ENCODE results near the gene TBC1D14. TPM values are rescaled to one million over a fixed set of nuclear protein-coding genes. Genes with fewer than 3 reads are reported as not detected.
A peak's percentile ranks its signal among the peaks of the same experiment; 100 is the strongest.

Gene TBC1D14, protein sequence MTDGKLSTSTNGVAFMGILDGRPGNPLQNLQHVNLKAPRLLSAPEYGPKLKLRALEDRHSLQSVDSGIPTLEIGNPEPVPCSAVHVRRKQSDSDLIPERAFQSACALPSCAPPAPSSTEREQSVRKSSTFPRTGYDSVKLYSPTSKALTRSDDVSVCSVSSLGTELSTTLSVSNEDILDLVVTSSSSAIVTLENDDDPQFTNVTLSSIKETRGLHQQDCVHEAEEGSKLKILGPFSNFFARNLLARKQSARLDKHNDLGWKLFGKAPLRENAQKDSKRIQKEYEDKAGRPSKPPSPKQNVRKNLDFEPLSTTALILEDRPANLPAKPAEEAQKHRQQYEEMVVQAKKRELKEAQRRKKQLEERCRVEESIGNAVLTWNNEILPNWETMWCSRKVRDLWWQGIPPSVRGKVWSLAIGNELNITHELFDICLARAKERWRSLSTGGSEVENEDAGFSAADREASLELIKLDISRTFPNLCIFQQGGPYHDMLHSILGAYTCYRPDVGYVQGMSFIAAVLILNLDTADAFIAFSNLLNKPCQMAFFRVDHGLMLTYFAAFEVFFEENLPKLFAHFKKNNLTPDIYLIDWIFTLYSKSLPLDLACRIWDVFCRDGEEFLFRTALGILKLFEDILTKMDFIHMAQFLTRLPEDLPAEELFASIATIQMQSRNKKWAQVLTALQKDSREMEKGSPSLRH
- 24.7 TPM for polyA plus RNA-seq (2013, experiment 1 of 2)
- 23.1 TPM for polyA plus RNA-seq (2013, experiment 2 of 2)

DNA sequence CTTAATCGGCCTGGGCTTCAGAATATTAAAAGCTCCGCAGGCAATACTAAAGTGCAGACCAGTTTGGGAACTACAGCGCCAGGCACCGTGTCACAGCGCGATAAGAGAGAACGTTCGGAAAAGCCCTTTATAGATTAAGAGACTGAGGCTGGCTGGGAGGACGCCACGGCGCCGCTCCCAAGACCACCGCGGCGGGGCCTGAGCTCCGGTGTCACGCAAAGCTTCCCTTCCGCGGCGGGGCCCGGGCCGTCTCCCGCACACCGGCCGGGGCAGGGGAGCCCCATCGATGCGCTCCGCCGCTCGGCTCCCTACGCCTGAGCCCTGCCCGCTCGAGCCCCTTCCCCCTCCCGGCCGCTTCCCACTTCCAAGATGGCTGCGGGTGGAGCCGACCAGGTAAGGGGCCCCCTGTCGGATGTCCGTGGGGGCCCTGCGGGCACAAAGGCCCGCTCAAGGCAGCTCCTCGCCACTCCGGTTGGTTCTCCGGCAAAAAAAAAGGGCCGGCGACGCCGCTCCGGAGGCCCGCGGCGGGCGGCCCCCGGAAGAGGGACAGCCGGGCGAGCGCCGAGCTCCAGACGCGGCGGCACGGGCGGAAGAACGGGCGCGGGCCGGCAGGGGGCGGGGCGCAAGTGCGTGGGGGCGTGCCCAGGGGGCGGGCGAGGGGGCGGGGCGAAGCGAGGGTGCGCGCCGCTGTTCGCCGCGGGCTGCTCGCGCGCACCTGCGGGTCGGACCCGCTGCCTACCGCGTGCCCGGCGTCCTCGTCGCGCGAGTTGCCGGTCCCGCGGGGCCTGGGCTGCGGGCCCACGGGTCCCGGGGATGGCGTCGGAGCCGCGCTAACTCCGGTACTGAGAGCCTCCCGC, at the start of gene TBC1D14:
TSS of gene TBC1D14 (plus strand) at position 714 of the 857 bp plus-strand sequence. CDS start 13,564 bp downstream, outside the sequence.
- WGBS, 2 experiments (ENCODE audit: insufficient coverage in 2 of 2), result 0 to 1% methylated on average over 53 to 68 of the region's 108 CpGs

DNA sequence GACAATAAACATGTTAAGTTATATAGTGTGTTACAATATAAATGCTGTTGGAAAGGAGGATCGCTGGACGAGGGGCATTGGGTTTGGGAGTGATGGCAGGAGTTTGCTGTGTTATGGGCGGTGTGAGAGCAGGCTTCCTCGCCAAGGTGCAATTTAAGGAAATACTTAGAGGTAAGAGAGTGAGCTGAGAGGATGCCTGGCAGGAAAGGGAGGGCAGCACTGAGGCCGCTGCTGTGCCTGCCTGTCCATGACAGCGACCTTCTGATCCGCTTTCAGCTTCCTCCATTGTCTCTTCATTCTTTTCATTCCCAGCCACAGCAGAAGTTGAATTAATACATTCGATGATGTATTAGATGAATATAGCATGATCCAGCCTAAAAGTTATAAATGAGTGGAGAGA, 41.2 kb upstream of the TBC1D14 start:
- no peaks in the 10 kb centered on the region for H3K4me1 ChIP-seq (ENCODE audit: control insufficient read depth, insufficient read depth, low read length, poor library complexity, severe bottlenecking)
- 96 to 100% methylated on average over 4 to 6 of the region's 8 CpGs for WGBS, 2 experiments (ENCODE audit: insufficient coverage in 2 of 2)
- H3K9me3 ChIP-seq (ENCODE audit: control insufficient read depth, low read length), result no peaks in the 10 kb centered on the region
- H3K4me3 ChIP-seq (ENCODE audit: extremely low read depth, insufficient read depth, low read length, poor library complexity, severe bottlenecking), result no peak overlapping the region
- no peak overlapping the region for H3K27ac ChIP-seq (ENCODE audit: low read depth, low read length, severe bottlenecking)
- peaks cover 84% of the 10 kb centered on the region for H3K36me3 ChIP-seq (ENCODE audit: control insufficient read depth, insufficient read depth, low read length)

More for the DNA sequence above, at the start of gene TBC1D14:
- no peaks in the 10 kb centered on the region for H3K9me3 ChIP-seq (ENCODE audit: control insufficient read depth, low read length)
- peak within 1 kb of the TSS; percentile 96 for H3K27ac ChIP-seq (ENCODE audit: low read depth, low read length, severe bottlenecking)
- peak within 1 kb of the TSS; percentile 64 for H3K4me3 ChIP-seq (ENCODE audit: extremely low read depth, insufficient read depth, low read length, poor library complexity, severe bottlenecking)
- no peaks in the 10 kb centered on the region for H3K36me3 ChIP-seq (ENCODE audit: control insufficient read depth, insufficient read depth, low read length)
- peaks cover 10% of the 10 kb centered on the region for H3K4me1 ChIP-seq (ENCODE audit: control insufficient read depth, insufficient read depth, low read length, poor library complexity, severe bottlenecking)

DNA sequence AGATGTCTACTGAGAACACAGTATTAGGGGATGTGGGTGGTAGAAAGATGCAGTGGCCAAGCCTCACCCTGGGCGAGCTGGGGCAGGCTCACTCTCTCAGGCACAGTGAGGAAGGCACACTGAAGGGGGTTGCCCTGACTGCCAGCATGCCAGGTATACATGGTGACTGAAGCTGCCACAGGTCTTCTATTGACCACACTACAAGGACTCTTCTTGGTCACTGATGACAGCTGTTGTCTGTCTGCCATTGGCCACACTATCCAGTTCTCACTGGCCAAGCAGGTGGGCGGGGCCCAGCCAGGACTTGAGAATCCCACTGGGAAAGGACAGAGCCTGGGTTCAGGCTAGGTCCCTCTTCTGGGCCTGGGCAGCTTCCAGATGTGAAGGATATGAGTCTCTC, 39.7 kb upstream of the TBC1D14 start:
- 86 to 100% methylated on average over 1 of the region's 2 CpGs for WGBS, 2 experiments (ENCODE audit: insufficient coverage in 2 of 2)
- H3K27ac ChIP-seq (ENCODE audit: low read depth, low read length, severe bottlenecking), result no peak overlapping the region
- no peaks in the 10 kb centered on the region for H3K9me3 ChIP-seq (ENCODE audit: control insufficient read depth, low read length)
- H3K4me1 ChIP-seq (ENCODE audit: control insufficient read depth, insufficient read depth, low read length, poor library complexity, severe bottlenecking), result no peaks in the 10 kb centered on the region
- H3K36me3 ChIP-seq (ENCODE audit: control insufficient read depth, insufficient read depth, low read length), result peaks cover 81% of the 10 kb centered on the region
- H3K4me3 ChIP-seq (ENCODE audit: extremely low read depth, insufficient read depth, low read length, poor library complexity, severe bottlenecking), result no peak overlapping the region

DNA sequence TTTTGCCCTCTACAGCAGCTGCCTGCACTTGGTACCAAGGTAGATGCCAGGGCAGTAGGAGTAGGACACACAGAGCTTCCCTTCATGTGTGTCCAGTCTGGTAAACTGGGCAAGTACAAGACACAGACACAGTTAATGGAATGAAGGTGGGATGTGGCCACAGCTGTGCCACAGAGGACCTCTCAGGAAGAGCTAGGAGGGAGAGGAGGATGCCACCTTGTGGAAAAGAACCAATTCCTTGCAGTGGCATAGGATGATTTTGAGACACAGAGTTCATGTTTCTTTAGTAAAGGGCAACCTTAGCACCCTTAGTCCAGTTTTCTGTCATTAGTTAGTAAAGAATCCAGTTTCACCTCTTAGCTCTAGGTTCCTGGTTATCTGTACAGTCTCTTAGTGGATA, 36.3 kb upstream of the TBC1D14 start:
- Histone ChIP-seq H3K4me1 (ENCODE audit: control insufficient read depth, insufficient read depth, low read length, poor library complexity, severe bottlenecking) (no peaks in the 10 kb centered on the region), H3K4me3 (ENCODE audit: extremely low read depth, insufficient read depth, low read length, poor library complexity, severe bottlenecking) (no peak overlapping the region), H3K9me3 (ENCODE audit: control insufficient read depth, low read length) (no peaks in the 10 kb centered on the region), H3K36me3 (ENCODE audit: control insufficient read depth, insufficient read depth, low read length) (peaks cover 80% of the 10 kb centered on the region), H3K27ac (ENCODE audit: low read depth, low read length, severe bottlenecking) (no peak overlapping the region)

DNA sequence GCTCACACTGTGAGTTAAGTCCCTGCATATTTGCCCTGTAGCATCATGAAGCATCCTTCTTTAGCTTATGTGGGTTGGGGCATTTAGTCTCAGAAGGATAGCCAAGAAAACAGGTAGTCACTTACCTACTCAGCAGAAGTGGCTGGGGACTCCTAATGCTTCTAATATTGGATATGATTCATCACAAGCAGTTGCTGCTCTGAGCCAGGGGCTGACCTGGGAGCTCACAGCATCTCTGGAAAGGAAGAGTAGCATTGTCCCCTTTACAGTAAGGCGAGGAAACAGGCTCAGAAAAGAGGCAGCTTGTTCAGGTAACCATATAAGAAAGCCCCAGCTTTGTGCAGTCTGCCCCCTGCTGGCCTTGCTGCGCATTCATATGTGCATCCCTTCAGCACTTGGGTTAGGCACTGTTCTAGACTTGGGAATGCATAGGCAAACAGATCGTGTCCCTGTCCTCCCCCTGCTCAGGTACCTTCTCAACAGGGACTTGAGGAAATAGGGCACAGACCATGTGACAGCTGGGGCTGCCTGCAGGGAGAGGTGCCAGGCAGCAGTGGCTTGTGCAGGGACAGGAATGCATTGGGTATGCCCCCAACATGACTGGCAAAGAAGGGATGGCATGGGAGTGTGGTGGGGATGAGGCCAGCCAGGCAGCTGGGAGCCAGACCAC, 35.7 kb upstream of the TBC1D14 start:
- Histone ChIP-seq H3K36me3 (ENCODE audit: control insufficient read depth, insufficient read depth, low read length) (peaks cover 81% of the 10 kb centered on the region), H3K4me3 (ENCODE audit: extremely low read depth, insufficient read depth, low read length, poor library complexity, severe bottlenecking) (no peak overlapping the region), H3K4me1 (ENCODE audit: control insufficient read depth, insufficient read depth, low read length, poor library complexity, severe bottlenecking) (no peaks in the 10 kb centered on the region), H3K27ac (ENCODE audit: low read depth, low read length, severe bottlenecking) (no peak overlapping the region), H3K9me3 (ENCODE audit: control insufficient read depth, low read length) (no peaks in the 10 kb centered on the region)
- 75 to 79% methylated on average over 3 of the region's 3 CpGs for WGBS, 2 experiments (ENCODE audit: insufficient coverage in 2 of 2)

DNA sequence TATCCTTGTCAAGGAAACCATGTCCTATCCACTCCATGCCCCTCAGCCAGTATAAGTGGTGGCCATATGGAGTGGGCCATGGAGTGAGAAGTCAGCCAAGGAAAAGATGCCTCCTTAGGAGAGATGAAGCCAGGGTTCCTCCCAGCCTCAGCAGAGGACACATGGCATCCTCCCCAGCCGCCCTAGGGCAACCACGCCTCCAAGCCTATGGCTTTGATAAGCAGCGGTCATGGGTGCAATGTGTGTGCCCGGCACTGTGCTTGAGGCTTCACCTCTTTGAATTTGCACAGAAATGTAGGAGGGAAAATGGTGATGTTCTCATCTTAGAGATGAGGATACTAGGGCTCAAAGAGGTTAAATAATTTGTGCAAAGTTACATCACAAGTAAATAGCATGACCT, 34.6 kb upstream of the TBC1D14 start:
- no peak overlapping the region for H3K4me3 ChIP-seq (ENCODE audit: extremely low read depth, insufficient read depth, low read length, poor library complexity, severe bottlenecking)
- H3K4me1 ChIP-seq (ENCODE audit: control insufficient read depth, insufficient read depth, low read length, poor library complexity, severe bottlenecking), result no peaks in the 10 kb centered on the region
- H3K36me3 ChIP-seq (ENCODE audit: control insufficient read depth, insufficient read depth, low read length), result peaks cover 82% of the 10 kb centered on the region
- no peaks in the 10 kb centered on the region for H3K9me3 ChIP-seq (ENCODE audit: control insufficient read depth, low read length)
- H3K27ac ChIP-seq (ENCODE audit: low read depth, low read length, severe bottlenecking), result no peak overlapping the region
- WGBS, 2 experiments (ENCODE audit: insufficient coverage in 2 of 2), result 90 to 94% methylated on average over 4 of the region's 4 CpGs

DNA sequence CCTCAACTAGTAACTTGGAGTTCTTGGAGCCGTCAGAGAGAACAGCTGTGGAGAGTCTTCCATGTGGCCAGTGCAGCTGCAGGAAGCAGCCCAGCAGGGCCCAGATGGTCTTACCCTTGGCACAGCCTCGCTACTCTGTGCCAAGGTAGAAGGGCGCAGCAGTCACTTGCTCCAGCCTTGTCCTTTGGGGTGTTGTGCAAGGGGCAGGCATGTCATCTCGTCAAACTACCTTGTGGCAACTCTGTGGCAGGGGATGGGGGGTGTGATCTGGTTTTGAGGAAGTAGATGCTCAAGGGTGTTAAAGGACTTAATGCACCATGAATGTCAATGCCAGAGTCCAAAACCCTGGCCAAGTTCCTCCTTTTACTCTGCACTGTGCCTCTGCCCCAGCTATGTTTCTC, 34.2 kb upstream of the TBC1D14 start:
- Histone ChIP-seq H3K36me3 (ENCODE audit: control insufficient read depth, insufficient read depth, low read length) (peaks cover 83% of the 10 kb centered on the region), H3K4me3 (ENCODE audit: extremely low read depth, insufficient read depth, low read length, poor library complexity, severe bottlenecking) (no peak overlapping the region), H3K4me1 (ENCODE audit: control insufficient read depth, insufficient read depth, low read length, poor library complexity, severe bottlenecking) (no peaks in the 10 kb centered on the region), H3K27ac (ENCODE audit: low read depth, low read length, severe bottlenecking) (no peak overlapping the region), H3K9me3 (ENCODE audit: control insufficient read depth, low read length) (no peaks in the 10 kb centered on the region)
- WGBS, 2 experiments (ENCODE audit: insufficient coverage in 2 of 2), result 91 to 92% methylated on average over 4 of the region's 4 CpGs

DNA sequence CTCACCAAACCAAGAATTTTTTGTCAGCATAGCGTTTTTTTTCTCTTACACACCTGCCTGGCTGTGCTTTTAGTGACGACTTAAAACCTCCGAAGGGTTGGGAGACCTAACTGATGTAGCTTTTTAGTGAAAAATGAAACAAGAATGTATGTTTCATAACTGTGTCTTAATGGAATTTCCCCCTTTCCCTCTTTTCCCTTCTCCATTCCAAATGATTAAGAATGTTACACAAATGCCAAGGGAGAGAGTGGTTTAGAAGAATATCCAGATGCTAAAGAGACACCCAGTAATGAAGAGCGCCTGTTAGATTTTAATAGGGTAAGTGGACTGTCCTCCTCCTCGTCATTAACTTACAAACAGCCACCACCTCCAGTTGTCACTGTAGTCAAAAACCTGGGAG, 33.2 kb upstream of the TBC1D14 start:
- no peaks in the 10 kb centered on the region for H3K9me3 ChIP-seq (ENCODE audit: control insufficient read depth, low read length)
- no peak overlapping the region for H3K27ac ChIP-seq (ENCODE audit: low read depth, low read length, severe bottlenecking)
- H3K4me1 ChIP-seq (ENCODE audit: control insufficient read depth, insufficient read depth, low read length, poor library complexity, severe bottlenecking), result no peaks in the 10 kb centered on the region
- no CpG with 5 or more reads among the region's 5 CpGs for WGBS, 2 experiments (ENCODE audit: insufficient coverage in 2 of 2)
- H3K36me3 ChIP-seq (ENCODE audit: control insufficient read depth, insufficient read depth, low read length), result peaks cover 85% of the 10 kb centered on the region
- no peak overlapping the region for H3K4me3 ChIP-seq (ENCODE audit: extremely low read depth, insufficient read depth, low read length, poor library complexity, severe bottlenecking)

DNA sequence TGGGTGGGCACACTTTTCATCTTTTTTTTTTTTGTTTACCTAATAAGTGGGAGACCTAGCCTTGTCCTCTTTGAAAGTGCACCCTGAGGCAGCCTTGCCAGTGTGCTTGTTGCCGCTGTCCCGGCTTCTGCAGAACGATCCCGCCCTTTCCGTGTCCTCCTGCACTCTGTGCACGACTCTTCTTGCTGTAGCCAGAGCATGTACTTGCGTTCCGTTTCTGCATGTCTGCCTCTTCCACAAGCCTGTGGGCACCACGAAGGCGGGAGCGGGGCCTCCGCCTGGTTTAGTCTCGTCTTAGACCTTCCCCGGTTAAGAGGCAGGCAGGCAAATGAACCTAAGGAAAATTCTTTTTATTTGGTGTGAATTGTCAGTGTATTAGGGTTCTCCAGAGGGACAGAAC, 32.6 kb upstream of the TBC1D14 start:
- H3K9me3 ChIP-seq (ENCODE audit: control insufficient read depth, low read length), result no peaks in the 10 kb centered on the region
- H3K4me3 ChIP-seq (ENCODE audit: extremely low read depth, insufficient read depth, low read length, poor library complexity, severe bottlenecking), result no peak overlapping the region
- no peak overlapping the region for H3K27ac ChIP-seq (ENCODE audit: low read depth, low read length, severe bottlenecking)
- 93 to 100% methylated on average over 11 to 13 of the region's 14 CpGs for WGBS, 2 experiments (ENCODE audit: insufficient coverage in 2 of 2)
- H3K36me3 ChIP-seq (ENCODE audit: control insufficient read depth, insufficient read depth, low read length), result peaks cover 85% of the 10 kb centered on the region
- no peaks in the 10 kb centered on the region for H3K4me1 ChIP-seq (ENCODE audit: control insufficient read depth, insufficient read depth, low read length, poor library complexity, severe bottlenecking)

DNA sequence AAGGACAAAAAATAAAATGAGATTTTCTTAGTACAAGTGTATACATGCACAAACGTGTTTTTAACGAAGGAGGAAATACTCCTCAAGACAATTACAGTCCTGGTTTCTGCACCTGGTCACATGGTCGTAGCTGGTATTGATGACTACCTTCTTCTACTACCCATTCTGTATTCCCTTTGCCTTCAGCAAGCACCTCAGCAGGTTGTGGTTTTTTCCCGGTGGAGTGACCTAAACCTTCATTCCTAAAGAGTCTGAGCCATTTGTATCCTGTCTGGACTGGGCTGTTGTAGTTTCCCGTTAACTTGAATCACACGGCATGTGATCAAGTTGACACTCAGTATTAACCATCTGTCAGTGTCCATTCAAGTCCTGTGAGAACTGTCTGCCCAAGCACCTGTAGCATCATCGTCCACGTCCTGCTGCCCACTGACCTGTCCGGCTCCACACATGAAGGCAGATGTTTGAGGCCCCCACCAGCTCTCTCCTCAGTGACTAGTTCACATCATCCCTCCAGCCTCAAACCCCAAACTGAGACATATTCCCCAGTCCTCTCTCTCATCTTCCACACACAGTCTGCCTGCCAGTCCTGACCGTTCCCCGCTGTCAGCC, 31.1 kb upstream of the TBC1D14 start:
- Histone ChIP-seq H3K4me1 (ENCODE audit: control insufficient read depth, insufficient read depth, low read length, poor library complexity, severe bottlenecking) (no peaks in the 10 kb centered on the region), H3K36me3 (ENCODE audit: control insufficient read depth, insufficient read depth, low read length) (peaks cover 87% of the 10 kb centered on the region), H3K9me3 (ENCODE audit: control insufficient read depth, low read length) (no peaks in the 10 kb centered on the region), H3K27ac (ENCODE audit: low read depth, low read length, severe bottlenecking) (no peak overlapping the region), H3K4me3 (ENCODE audit: extremely low read depth, insufficient read depth, low read length, poor library complexity, severe bottlenecking) (no peak overlapping the region)
- 72 to 75% methylated on average over 8 to 11 of the region's 11 CpGs for WGBS, 2 experiments (ENCODE audit: insufficient coverage in 2 of 2)
